ENCODE results near the gene TUB. TPM values are rescaled to one million over a fixed set of nuclear protein-coding genes. Genes with fewer than 3 reads are reported as not detected.

Gene TUB
- total RNA-seq, 1 donor from 2014 or later, result 5.2 TPM

GRCh38 chr11:8059571-8060011 lies 21.4 kb upstream of the TUB start:
- H3K4me3 ChIP-seq, result no peak overlapping the region
- H3K27ac ChIP-seq, result no peak overlapping the region
- H3K27me3 ChIP-seq (ENCODE audit: low read depth), result no peaks in the 10 kb centered on the region
- TF ChIP-seq, protein P1, sequence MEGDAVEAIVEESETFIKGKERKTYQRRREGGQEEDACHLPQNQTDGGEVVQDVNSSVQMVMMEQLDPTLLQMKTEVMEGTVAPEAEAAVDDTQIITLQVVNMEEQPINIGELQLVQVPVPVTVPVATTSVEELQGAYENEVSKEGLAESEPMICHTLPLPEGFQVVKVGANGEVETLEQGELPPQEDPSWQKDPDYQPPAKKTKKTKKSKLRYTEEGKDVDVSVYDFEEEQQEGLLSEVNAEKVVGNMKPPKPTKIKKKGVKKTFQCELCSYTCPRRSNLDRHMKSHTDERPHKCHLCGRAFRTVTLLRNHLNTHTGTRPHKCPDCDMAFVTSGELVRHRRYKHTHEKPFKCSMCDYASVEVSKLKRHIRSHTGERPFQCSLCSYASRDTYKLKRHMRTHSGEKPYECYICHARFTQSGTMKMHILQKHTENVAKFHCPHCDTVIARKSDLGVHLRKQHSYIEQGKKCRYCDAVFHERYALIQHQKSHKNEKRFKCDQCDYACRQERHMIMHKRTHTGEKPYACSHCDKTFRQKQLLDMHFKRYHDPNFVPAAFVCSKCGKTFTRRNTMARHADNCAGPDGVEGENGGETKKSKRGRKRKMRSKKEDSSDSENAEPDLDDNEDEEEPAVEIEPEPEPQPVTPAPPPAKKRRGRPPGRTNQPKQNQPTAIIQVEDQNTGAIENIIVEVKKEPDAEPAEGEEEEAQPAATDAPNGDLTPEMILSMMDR (IDR thresholded peaks at IDR 0.05), result no peak
- no peaks in the 10 kb centered on the region for H3K36me3 ChIP-seq
- no peaks in the 10 kb centered on the region for H3K9me3 ChIP-seq
- no peak for ATAC-seq
- peaks cover 4% of the 10 kb centered on the region for H3K4me1 ChIP-seq
- DNase-seq, result no peak
- intact Hi-C loops (cut with DNase I), result no loop called here

DNA sequence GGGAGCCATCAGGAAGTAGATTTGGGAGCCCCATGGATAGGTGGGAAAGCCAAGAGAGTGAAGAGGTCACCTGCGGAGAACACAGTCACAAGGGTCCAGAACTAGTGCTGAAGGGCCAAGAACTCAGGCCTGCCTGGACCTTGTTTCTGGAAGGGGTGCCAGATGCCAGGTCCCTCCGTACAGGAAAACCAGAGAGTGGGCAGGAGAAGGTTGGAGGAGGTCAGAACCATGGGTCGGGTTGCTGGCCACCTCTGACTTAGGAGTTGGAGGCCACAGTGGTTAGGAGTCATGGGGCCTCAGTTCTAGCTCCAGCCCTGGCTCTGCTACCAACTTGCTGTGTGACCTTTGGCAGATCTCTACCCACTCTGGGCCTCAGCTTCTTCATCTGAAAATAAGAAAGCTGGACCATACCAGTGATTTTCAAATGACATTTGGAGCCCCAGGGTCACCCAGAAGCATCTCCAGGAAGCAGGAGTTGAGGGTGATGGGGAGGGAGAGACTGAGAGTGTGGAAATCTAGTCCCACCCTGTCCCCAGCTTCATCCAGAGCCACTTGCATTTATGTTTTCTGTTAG lies 20.8 kb upstream of the TUB start:
- no peaks in the 10 kb centered on the region for H3K9me3 ChIP-seq
- ATAC-seq, result no peak
- TF ChIP-seq, protein P1 (IDR thresholded peaks at IDR 0.05), result no peak
- no peak overlapping the region for H3K4me3 ChIP-seq
- peaks cover 4% of the 10 kb centered on the region for H3K4me1 ChIP-seq
- no peak overlapping the region for H3K27ac ChIP-seq
- intact Hi-C loops (cut with DNase I), result no loop called here
- no peaks in the 10 kb centered on the region for H3K36me3 ChIP-seq
- no peaks in the 10 kb centered on the region for H3K27me3 ChIP-seq (ENCODE audit: low read depth)
- no peak for DNase-seq

DNA sequence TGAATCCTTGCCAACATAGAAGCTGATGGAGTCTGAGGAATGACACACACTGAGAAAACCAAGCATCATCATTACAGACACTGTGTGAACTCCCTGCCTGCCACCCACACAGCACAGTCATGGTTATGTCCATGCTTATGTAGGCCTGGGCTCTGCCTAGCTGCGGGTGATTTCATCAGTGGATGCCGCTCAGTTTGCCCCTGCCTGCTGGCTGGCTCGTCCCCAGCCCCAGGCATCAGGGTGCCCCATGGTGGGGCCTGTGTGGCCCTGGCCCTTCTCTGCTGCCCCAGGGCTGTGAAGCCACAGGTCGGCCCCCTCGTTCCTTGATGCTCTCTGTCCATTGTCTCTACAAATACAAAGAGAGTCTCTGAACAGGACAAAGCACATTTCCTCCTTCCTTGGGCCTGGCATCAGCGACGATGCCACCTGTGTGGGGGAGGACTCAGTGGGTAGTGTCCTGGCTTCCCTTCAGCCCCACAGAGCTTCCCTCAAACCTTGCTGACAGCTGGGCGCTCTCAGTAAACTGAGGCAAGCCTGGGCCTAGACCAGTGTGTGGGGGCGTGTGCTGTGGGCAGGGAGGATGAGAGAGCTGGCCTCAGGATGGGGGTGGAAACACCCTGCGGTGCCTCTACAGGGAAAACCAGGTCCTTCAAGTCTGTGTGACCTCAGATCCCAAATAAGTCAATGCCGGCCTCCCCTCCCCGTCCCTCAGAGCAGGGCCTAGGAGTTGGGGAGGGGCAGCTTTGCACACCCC lies 20.0 kb upstream of the TUB start:
- Histone ChIP-seq H3K4me1 (peaks cover 4% of the 10 kb centered on the region), H3K4me3 (no peak overlapping the region), H3K27me3 (ENCODE audit: low read depth) (no peaks in the 10 kb centered on the region), H3K36me3 (no peaks in the 10 kb centered on the region), H3K9me3 (no peaks in the 10 kb centered on the region), H3K27ac (no peak overlapping the region)
- DNase-seq, result no peak
- intact Hi-C loops (cut with DNase I), result no loop called here
- no peak for ATAC-seq
- TF ChIP-seq, protein P1 (IDR thresholded peaks at IDR 0.05), result no peak

- no peak overlapping the region for H3K27ac ChIP-seq
- no peaks in the 10 kb centered on the region for H3K9me3 ChIP-seq
- H3K27me3 ChIP-seq (ENCODE audit: low read depth), result no peaks in the 10 kb centered on the region
- no peak for ATAC-seq
- TF ChIP-seq, protein P1 (IDR thresholded peaks at IDR 0.05), result no peak
- no peak for DNase-seq
- H3K4me1 ChIP-seq, result peaks cover 4% of the 10 kb centered on the region
- intact Hi-C loops (cut with DNase I), result no loop called here
- H3K4me3 ChIP-seq, result no peak overlapping the region
- H3K36me3 ChIP-seq, result no peaks in the 10 kb centered on the region
Observed at GRCh38 chr11:8061555-8062428, 19.2 kb upstream of the TUB start.

DNA sequence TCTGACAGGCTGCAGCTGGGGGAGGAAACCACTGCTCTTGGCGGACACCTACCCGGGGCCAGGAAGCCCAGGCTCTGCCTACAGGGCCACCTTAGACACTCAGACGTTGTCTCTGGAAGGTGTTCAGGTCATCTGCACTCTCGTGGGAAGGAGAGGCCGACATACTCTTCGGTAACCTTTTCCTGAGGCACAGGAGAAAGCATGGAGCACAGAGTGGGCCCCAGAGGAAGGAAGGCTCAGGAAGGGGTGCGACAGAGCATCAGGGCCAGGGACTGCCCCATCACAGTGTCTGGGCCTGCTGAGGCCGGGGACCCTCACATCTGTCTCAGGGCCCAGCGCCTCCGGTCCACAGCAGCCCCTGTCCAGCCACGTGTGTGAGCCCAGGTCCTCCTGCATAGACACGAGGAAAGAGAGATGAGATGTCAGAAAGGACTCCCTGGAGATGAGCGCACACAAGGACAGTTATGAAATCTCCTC lies 18.2 kb upstream of the TUB start:
- DNase-seq (no peak), ATAC-seq (no peak)
- TF ChIP-seq, protein P1 (IDR thresholded peaks at IDR 0.05), result no peak
- Histone ChIP-seq H3K27me3 (ENCODE audit: low read depth) (no peaks in the 10 kb centered on the region), H3K27ac (peak overlapping the region; percentile 31), H3K36me3 (no peaks in the 10 kb centered on the region), H3K4me1 (peaks cover 4% of the 10 kb centered on the region), H3K9me3 (no peaks in the 10 kb centered on the region), H3K4me3 (no peak overlapping the region)
- intact Hi-C loops (cut with DNase I), result no loop called here
